Stimulated activated memory B cell treated with anti-CD40 and anti-IgM and Interleukin-4, amounts not matched to agents 10 μg/mL and 1 μg/mL and 100 μg/mL, for 72 hours (primary cell): ENCODE results near the gene IFFO2.
A peak's percentile ranks its signal among the peaks of the same experiment; 100 is the strongest.
"Not testable (repeated sequence)": the region's sequence is repeated elsewhere in the genome, so short reads cannot be mapped to it uniquely, and the experiment has no call there.

Source experiments
- ATAC-seq: fragments of 150-1000 bp; cut with Tn5 transposase; 2 replicates; pipeline ENCODE4 v1.10.0; 2021
- H3K27ac Mint-ChIP-seq: one replicate; pipeline ENCODE4 v1.8.0; 2022; ENCODE audit warnings: mild to moderate bottlenecking, mixed read lengths
- H3K27me3 Mint-ChIP-seq: one replicate; pipeline ENCODE4 v1.8.0; 2022; ENCODE audit warnings: mixed read lengths
- H3K36me3 Mint-ChIP-seq: one replicate; pipeline ENCODE4 v1.8.0; 2022; ENCODE audit warnings: mixed read lengths
- H3K4me1 Mint-ChIP-seq: one replicate; pipeline ENCODE4 v1.8.0; 2022; ENCODE audit warnings: mixed read lengths
- H3K4me3 Mint-ChIP-seq: one replicate; pipeline ENCODE4 v1.8.0; 2022; ENCODE audit warnings: mild to moderate bottlenecking, moderate library complexity, mixed read lengths
- H3K9me3 Mint-ChIP-seq: one replicate; pipeline ENCODE4 v1.8.0; 2022; ENCODE audit warnings: mixed read lengths

IFFO2 gene

DNA sequence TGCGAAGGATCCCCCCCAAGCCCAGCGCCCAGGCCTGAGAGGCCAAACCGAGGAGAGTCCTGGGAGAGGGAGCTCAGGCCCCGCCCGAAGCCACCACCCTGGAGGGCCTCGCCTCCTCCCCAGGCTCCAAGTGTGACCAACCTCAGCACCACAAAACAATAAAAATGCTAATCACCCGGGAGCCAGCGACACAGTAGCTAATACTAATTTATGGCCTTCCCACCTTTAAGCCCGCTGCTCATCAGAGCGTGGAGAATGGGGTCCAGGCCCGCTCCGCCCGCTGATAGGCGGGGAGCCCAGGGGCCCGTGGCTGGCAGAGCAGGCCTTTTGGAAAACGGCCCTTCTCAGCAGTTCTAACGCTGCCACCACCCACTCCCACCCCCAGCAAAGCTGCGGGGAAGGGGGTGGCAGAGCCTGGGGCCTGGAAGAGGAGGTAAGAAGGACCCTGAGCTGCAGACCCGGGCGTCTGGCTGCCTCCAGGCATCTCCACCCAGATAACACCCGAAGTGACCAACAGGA is 76.6 kb downstream of the IFFO2 start:
- no peak for ATAC-seq
- Mint-ChIP-seq H3K4me3 (no peak overlapping the region), H3K27ac (no peak overlapping the region), H3K27me3 (no peaks in the 10 kb centered on the region), H3K9me3 (no peaks in the 10 kb centered on the region), H3K36me3 (peaks cover 14% of the 10 kb centered on the region), H3K4me1 (peaks cover 5% of the 10 kb centered on the region)

DNA sequence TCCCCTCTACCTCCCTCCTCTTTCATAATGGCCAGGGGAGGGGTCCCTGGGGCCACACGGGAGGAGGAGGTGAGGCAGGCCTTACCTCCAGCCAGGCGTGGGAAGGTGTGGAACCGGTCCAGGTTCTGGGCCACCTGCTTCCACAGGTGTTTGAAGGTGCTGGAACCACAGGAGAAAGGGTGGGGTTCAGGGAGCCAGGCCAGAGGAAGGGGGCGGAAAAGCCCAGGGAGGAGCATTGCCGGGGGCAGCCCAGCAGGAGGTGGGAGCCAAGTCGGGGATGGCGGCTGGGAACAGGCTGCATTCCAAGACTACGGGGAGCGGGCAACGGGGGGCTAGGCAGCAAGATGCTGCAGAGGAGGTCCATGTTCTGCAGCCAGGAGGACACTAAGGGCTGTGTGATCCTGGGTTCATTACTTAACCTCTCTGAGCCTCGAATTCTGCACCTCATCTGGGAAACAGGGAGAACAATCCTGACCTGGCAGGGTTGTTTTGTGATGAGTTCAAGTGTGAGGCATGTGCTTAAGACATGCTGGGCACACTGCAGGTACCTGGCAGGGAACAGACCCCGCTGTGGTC is 77.2 kb downstream of the IFFO2 start:
- H3K36me3 Mint-ChIP-seq: peaks cover 14% of the 10 kb centered on the region
- H3K4me3 Mint-ChIP-seq: no peak overlapping the region
- peaks cover 5% of the 10 kb centered on the region for H3K4me1 Mint-ChIP-seq
- no peaks in the 10 kb centered on the region for H3K9me3 Mint-ChIP-seq
- no peaks in the 10 kb centered on the region for H3K27me3 Mint-ChIP-seq
- no peak for ATAC-seq
- no peak overlapping the region for H3K27ac Mint-ChIP-seq

DNA sequence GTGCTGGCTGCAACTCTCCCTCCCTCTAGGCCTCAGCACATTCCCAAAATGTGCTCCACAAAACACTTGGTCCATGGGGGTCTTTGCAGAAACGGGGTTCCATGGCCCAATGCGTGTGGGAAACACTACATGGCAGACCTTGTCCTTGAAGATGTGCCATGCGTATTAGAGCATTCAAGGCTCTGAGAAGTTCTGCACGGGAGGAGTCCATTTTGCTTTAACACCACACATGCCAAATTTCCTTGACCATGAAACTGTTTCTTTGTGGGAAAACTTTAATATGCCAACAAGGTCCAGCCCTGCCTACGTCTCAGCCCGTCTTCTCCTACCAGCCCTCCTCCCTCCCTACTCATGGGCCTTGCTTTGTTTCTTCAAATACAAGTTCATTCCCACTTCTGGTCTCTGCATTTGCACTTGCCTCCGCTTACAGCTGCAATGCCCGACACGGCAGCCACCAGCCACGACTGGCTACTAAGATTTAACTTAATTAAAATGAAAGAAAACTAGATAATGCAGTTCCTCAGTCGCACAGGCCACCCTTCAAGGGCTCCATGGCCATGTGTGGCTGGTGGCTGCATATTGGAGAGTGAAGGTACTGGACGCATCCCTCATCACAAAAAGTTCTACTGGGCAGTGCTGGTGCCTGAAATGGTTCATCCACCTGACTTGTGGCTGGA is 77.8 kb downstream of the IFFO2 start:
- no peak overlapping the region for H3K27ac Mint-ChIP-seq
- no peak overlapping the region for H3K4me3 Mint-ChIP-seq
- peaks cover 14% of the 10 kb centered on the region for H3K36me3 Mint-ChIP-seq
- no peaks in the 10 kb centered on the region for H3K9me3 Mint-ChIP-seq
- ATAC-seq: no peak
- peaks cover 5% of the 10 kb centered on the region for H3K4me1 Mint-ChIP-seq
- H3K27me3 Mint-ChIP-seq: no peaks in the 10 kb centered on the region

GRCh38 chr1:18877282-18877681 is 79.2 kb downstream of the IFFO2 start:
- Mint-ChIP-seq H3K4me1 (peaks cover 5% of the 10 kb centered on the region), H3K4me3 (no peak overlapping the region), H3K9me3 (no peaks in the 10 kb centered on the region), H3K27ac (no peak overlapping the region), H3K36me3 (peaks cover 11% of the 10 kb centered on the region), H3K27me3 (no peaks in the 10 kb centered on the region)
- no peak for ATAC-seq

DNA sequence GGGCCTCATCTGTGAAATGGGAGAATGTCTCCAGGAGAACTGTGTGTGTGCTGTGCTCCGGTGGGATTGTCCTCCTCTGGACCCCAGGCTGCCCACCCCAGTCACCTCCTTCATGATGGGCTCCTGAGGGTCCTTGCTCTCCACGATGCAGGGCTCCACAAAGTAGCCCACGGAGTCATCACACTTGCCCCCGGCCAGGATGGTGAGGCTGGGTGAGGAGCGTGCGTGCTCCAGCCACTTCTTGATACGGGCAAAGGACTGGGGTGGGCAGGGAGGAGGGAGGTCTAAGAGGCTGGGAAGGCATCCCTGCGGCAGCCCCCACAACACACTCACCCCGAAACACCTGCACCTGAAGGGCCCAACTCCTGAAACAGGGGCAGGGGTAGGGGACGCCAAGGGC is 80.3 kb downstream of the IFFO2 start:
- H3K4me3 Mint-ChIP-seq: no peak overlapping the region
- H3K4me1 Mint-ChIP-seq: peaks cover 5% of the 10 kb centered on the region
- no peaks in the 10 kb centered on the region for H3K27me3 Mint-ChIP-seq
- H3K36me3 Mint-ChIP-seq: peaks cover 12% of the 10 kb centered on the region
- H3K9me3 Mint-ChIP-seq: no peaks in the 10 kb centered on the region
- ATAC-seq: no peak
- no peak overlapping the region for H3K27ac Mint-ChIP-seq

- Mint-ChIP-seq H3K27ac (no peak overlapping the region), H3K27me3 (no peaks in the 10 kb centered on the region), H3K36me3 (peaks cover 12% of the 10 kb centered on the region), H3K9me3 (no peaks in the 10 kb centered on the region), H3K4me1 (peaks cover 5% of the 10 kb centered on the region), H3K4me3 (no peak overlapping the region)
- ATAC-seq: no peak
Observed at GRCh38 chr1:18875796-18876128, 80.7 kb downstream of the IFFO2 start.

DNA sequence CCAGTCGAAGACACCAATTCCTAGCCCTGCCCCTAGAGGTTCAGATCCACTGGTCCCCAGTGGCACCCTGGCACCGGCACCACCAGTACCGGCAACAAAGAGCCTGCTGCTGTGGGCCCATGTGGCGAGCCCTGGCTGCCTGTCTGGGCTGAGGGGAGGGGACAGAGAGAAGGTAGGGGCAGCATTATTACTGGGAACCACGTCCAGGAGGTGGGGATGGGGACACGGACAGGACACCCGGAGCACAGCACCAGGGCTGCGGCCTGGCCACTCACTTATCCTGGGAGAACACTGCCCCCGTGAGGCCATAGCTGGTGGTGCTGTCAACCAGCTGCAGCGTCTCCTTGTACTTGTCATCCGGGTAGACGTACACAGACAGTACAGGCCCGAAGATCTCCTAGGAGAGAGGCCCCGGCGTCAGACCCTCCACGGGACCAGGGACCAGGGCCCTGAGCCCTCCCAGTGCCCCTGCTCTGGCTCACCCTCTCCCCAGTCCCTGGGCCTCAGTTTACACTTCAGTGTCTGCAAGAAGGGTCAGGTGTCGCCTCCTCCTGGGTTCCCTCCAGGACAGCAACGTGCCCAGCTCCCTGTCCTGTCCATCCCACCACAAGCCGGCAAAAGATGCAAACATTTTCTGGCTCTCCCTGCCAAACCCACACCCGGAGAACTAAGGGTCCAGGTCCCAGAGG is 81.2 kb downstream of the IFFO2 start:
- H3K9me3 Mint-ChIP-seq: no peaks in the 10 kb centered on the region
- H3K4me3 Mint-ChIP-seq: no peak overlapping the region
- H3K27me3 Mint-ChIP-seq: no peaks in the 10 kb centered on the region
- peak; percentile 55 for ATAC-seq
- no peak overlapping the region for H3K27ac Mint-ChIP-seq
- peaks cover 8% of the 10 kb centered on the region for H3K36me3 Mint-ChIP-seq
- H3K4me1 Mint-ChIP-seq: peaks cover 5% of the 10 kb centered on the region

DNA sequence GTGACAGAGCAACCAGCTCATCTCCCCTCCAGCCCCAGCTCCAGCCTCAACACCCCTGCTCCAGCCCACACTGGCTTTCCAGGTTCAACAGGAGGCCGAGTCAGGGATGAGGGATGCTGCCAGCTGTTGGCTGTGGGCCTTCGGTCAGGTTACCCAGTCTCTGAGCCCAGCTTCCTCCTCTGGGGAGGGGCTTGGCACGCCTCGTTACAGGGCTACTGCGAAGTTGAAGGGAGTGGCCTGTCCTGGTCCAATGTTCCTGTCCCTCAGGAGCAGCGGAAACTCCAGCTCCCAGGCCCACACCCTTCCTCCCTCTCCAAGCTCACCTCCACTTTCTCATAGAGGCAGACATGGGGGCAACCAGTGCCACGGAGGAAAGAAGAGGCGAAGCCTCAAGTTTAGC is 81.9 kb downstream of the IFFO2 start:
- Mint-ChIP-seq H3K27me3 (peaks cover under 1% of the 10 kb centered on the region), H3K9me3 (no peaks in the 10 kb centered on the region), H3K4me1 (peaks cover 11% of the 10 kb centered on the region), H3K4me3 (no peak overlapping the region), H3K36me3 (peaks cover 7% of the 10 kb centered on the region), H3K27ac (no peak overlapping the region)
- ATAC-seq: no peak

DNA sequence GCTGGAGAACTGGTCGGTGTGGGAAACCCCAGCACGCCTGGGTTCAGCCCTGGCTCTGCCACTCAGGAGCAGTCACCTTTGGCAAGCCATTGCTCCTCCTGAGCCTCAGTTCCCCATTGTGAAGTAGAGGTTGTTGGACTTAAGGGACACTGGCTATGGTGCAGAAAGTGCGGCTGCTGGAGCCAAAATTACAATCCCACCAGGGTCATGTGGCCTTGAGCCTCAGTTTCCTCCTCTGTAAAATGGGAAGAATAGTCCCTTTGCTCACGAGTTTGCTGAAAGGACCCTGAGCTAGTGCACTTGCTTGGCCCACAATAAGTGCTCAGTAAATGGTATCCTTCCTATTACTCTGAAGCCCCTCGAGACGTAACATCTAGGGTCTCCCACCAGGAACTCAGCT is 82.4 kb downstream of the IFFO2 start:
- H3K36me3 Mint-ChIP-seq: peaks cover 7% of the 10 kb centered on the region
- no peaks in the 10 kb centered on the region for H3K9me3 Mint-ChIP-seq
- no peak for ATAC-seq
- no peak overlapping the region for H3K4me3 Mint-ChIP-seq
- no peak overlapping the region for H3K27ac Mint-ChIP-seq
- peaks cover 6% of the 10 kb centered on the region for H3K27me3 Mint-ChIP-seq
- H3K4me1 Mint-ChIP-seq: peaks cover 17% of the 10 kb centered on the region

DNA sequence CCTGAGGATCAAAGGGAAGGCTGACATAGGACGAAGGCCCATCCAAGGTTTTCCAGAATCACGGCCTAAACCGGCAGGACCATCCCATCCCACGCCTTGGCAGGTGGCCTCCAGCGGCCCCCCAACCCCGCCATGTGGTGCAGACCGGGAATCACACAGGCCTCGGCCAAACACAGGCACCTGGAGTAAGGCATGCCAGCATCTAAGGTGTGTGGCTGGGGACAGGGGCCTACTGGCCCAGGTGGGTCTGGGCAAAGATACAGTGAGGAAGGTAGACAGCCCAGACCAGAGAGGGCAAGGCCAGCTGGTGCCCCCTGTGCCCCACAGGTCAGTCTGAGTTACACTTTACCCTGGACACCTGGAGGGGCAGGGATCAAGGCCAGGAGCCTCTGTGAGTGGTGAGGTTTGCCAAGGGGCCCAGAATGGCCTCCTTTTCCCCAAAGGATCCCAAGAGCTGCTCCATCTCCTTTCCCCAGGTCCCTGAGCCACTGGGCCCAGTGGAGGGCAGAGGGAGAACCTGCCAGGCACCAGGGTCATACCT is 84.3 kb downstream of the IFFO2 start:
- ATAC-seq: no peak
- peaks cover 7% of the 10 kb centered on the region for H3K36me3 Mint-ChIP-seq
- H3K27me3 Mint-ChIP-seq: peaks cover 22% of the 10 kb centered on the region
- H3K27ac Mint-ChIP-seq: no peak overlapping the region
- no peak overlapping the region for H3K4me3 Mint-ChIP-seq
- H3K4me1 Mint-ChIP-seq: peaks cover 19% of the 10 kb centered on the region
- no peaks in the 10 kb centered on the region for H3K9me3 Mint-ChIP-seq

GRCh38 chr1:18871401-18872070 is 84.9 kb downstream of the IFFO2 start:
- H3K4me3 Mint-ChIP-seq: no peak overlapping the region

DNA sequence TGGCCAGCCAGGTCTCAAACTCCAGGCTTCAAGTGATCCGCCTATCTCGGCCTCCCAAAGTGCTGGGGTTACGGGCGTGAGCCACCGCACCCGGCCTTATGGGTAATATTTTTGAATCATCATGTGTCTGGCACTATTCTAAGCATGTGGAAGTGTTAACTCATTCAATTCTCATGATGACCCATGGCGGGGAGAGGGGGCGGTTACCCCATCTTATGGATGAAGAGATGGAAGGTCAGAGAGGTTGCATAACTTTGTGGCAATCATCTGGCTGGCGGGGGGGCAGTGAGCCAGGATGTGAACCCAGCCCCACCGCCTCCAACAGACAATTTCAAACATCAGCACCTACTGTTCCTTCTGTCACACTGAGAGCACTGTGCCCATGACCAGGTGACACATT is 85.5 kb downstream of the IFFO2 start:
- Mint-ChIP-seq H3K9me3 (no peaks in the 10 kb centered on the region), H3K4me1 (peaks cover 19% of the 10 kb centered on the region), H3K27me3 (peaks cover 34% of the 10 kb centered on the region), H3K36me3 (peaks cover 7% of the 10 kb centered on the region), H3K4me3 (no peak overlapping the region), H3K27ac (no peak overlapping the region)
- ATAC-seq: no peak

More at GRCh38 chr1:18871401-18872070, 84.9 kb downstream of the IFFO2 start:
- ATAC-seq: no peak
- no peaks in the 10 kb centered on the region for H3K9me3 Mint-ChIP-seq
- H3K27me3 Mint-ChIP-seq: peaks cover 28% of the 10 kb centered on the region
- peaks cover 7% of the 10 kb centered on the region for H3K36me3 Mint-ChIP-seq
- peaks cover 19% of the 10 kb centered on the region for H3K4me1 Mint-ChIP-seq
- no peak overlapping the region for H3K27ac Mint-ChIP-seq

- Mint-ChIP-seq H3K27me3 (peaks cover 38% of the 10 kb centered on the region), H3K4me1 (peaks cover 17% of the 10 kb centered on the region)
- not testable (repeated sequence) for H3K9me3 Mint-ChIP-seq, H3K36me3 Mint-ChIP-seq, ATAC-seq, H3K27ac Mint-ChIP-seq, H3K4me3 Mint-ChIP-seq
Observed at GRCh38 chr1:18870595-18870865, 85.9 kb downstream of the IFFO2 start.

DNA sequence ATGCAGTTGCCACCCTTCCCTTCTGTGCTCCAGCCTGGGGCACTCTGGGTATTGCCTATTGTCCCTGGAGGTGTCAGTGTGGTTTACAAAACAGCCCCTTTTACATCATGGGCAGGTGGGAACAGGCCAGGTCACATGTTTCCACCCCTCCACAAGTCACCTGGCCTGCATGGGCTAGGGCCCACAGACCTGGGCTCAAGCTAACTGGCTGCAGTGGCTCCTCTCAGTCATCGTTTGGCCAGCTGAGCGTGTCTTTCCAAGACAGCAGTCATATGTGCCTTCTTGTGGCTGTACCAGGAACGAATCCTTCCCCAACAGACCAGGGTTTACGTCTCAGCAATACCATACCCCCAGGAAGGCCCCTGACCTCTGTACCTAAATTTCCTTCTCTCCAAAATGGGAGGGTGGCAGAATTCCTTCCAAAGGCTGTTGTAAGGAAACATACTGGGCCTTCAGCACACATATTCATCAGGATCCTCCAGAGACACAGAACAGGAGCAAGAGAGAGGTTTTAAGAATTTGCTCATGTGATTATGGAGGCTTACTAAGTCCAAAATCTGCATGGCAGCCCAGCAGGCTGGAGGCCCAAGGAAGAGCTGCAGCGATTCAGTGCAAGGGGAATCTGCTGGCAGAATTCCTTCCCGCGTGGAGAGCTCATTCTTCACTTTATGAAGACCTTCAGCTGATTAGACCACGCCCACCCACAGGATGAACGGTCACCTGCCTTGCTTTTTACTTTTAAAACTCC is 86.5 kb downstream of the IFFO2 start:
- Mint-ChIP-seq H3K4me3 (no peak overlapping the region), H3K27me3 (peaks cover 44% of the 10 kb centered on the region), H3K36me3 (peaks cover 7% of the 10 kb centered on the region), H3K27ac (no peak overlapping the region), H3K9me3 (no peaks in the 10 kb centered on the region), H3K4me1 (peaks cover 14% of the 10 kb centered on the region)
- peak; percentile 4 for ATAC-seq
